8988T (cell line): ENCODE results near the gene NELL1.

Experiments used
- DNase-seq: peaks from one replicate; pipeline ENCODE4 v3.0.0; 2011

Gene NELL1

GRCh38 chr11:21612326-21612725 lies 942.9 kb downstream of the NELL1 start:
- DNase-seq = no peak

- no peak for DNase-seq
Observed at GRCh38 chr11:21614961-21615360, 945.6 kb downstream of the NELL1 start.

- DNase-seq = no peak
Observed at GRCh38 chr11:21615955-21616371, 946.6 kb downstream of the NELL1 start.

- DNase-seq = no peak
Observed at GRCh38 chr11:21622566-21622965, 953.2 kb downstream of the NELL1 start.

GRCh38 chr11:21622995-21623394 lies 953.6 kb downstream of the NELL1 start:
- no peak for DNase-seq
